Astrocyte (in vitro differentiated cells and primary cell): ENCODE results near the gene VIPR2. TPM values are rescaled to one million over a fixed set of nuclear protein-coding genes. Genes with fewer than 3 reads are reported as not detected.

ENCODE experiments used
- DNase-seq: peaks from one replicate; pipeline ENCODE4 v3.0.0-alpha.2; 2010; ENCODE audit warnings: low read depth
- FAIRE-seq: peaks from 2 replicates; lab custom pipeline; 2011; peaks lifted over from hg19 to GRCh38; lab: Jason Lieb, UNC
- H2AFZ ChIP-seq: 2 replicates; pipeline ENCODE4 v1.6.0; 2012; ENCODE audit warnings: low read depth, low read length, inconsistent platforms
- H3K27ac ChIP-seq: 2 replicates; pipeline ENCODE4 v1.5.1; 2011; ENCODE audit warnings: low read depth, low read length, inconsistent platforms
- H3K27me3 ChIP-seq: 2 replicates; pipeline ENCODE4 v1.6.0; 2011; ENCODE audit warnings: low read length, inconsistent platforms; ENCODE audit not compliant: insufficient read depth
- H3K36me3 ChIP-seq: 2 replicates; pipeline ENCODE4 v1.5.1; 2011; ENCODE audit warnings: low read length, inconsistent platforms; ENCODE audit not compliant: insufficient read depth
- H3K4me1 ChIP-seq: 2 replicates; pipeline ENCODE4 v1.5.1; 2011; ENCODE audit warnings: low read length, inconsistent platforms; ENCODE audit not compliant: insufficient read depth
- H3K4me2 ChIP-seq: 2 replicates; pipeline ENCODE4 v1.6.0; 2012; ENCODE audit warnings: low read length, inconsistent platforms
- H3K4me3 ChIP-seq: 2 replicates; pipeline ENCODE4 v1.5.1; 2011; ENCODE audit warnings: low read depth, mild to moderate bottlenecking, low read length, inconsistent platforms; ENCODE audit not compliant: insufficient read depth
- H3K79me2 ChIP-seq: 2 replicates; pipeline ENCODE4 v1.6.0; 2012; ENCODE audit warnings: mild to moderate bottlenecking, low read length, inconsistent platforms; ENCODE audit not compliant: insufficient read depth
- H3K9ac ChIP-seq: 2 replicates; pipeline ENCODE4 v1.6.0; 2012; ENCODE audit warnings: mild to moderate bottlenecking, low read length, inconsistent platforms
- H3K9me3 ChIP-seq: 2 replicates; pipeline ENCODE4 v1.5.1; 2012; ENCODE audit warnings: low read depth, mild to moderate bottlenecking, low read length, inconsistent platforms; ENCODE audit not compliant: insufficient read depth
- H4K20me1 ChIP-seq: 2 replicates; pipeline ENCODE4 v1.6.0; 2012; ENCODE audit warnings: low read length, inconsistent platforms; ENCODE audit not compliant: insufficient read depth
- H3K27ac Mint-ChIP-seq: one replicate; pipeline ENCODE4 v1.8.0; 2021; ENCODE audit warnings: mild to moderate bottlenecking, mixed read lengths; ENCODE audit not compliant: unreplicated experiment
- H3K27me3 Mint-ChIP-seq: one replicate; pipeline ENCODE4 v1.8.0; 2021; ENCODE audit warnings: low read depth, mixed read lengths; ENCODE audit not compliant: unreplicated experiment
- H3K36me3 Mint-ChIP-seq: one replicate; pipeline ENCODE4 v1.8.0; 2021; ENCODE audit warnings: low read depth, mixed read lengths; ENCODE audit not compliant: unreplicated experiment
- H3K4me1 Mint-ChIP-seq: one replicate; pipeline ENCODE4 v1.8.0; 2021; ENCODE audit warnings: low read depth, mixed read lengths; ENCODE audit not compliant: unreplicated experiment
- H3K4me3 Mint-ChIP-seq: one replicate; pipeline ENCODE4 v1.8.0; 2021; ENCODE audit warnings: mild to moderate bottlenecking, moderate library complexity, mixed read lengths; ENCODE audit not compliant: unreplicated experiment
- H3K9me3 Mint-ChIP-seq: one replicate; pipeline ENCODE4 v1.8.0; 2021; ENCODE audit warnings: mild to moderate bottlenecking, mixed read lengths; ENCODE audit not compliant: unreplicated experiment
- EZH2 ChIP-seq: IDR thresholded peaks from 2 replicates; pipeline ENCODE4 v1.6.1; 2012; ENCODE audit warnings: mild to moderate bottlenecking, low read length, inconsistent platforms; ENCODE audit not compliant: insufficient read depth
- total RNA-seq: library from RNA; stranded (reverse); gene quantifications from 2 replicates; pipeline ENCODE4 v1.2.1, GENCODE V29; 2021
- TF ChIP-seq, protein P1 (sequence below): IDR thresholded peaks from 2 replicates; pipeline ENCODE4 v1.5.1; 2011; ENCODE audit warnings: low read depth, mild to moderate bottlenecking, inconsistent platforms, low read length, moderate library complexity; ENCODE audit not compliant: insufficient read depth

The VIPR2 gene
- total RNA-seq, 1 donor from 2014 or later, result 0.68 TPM

DNA sequence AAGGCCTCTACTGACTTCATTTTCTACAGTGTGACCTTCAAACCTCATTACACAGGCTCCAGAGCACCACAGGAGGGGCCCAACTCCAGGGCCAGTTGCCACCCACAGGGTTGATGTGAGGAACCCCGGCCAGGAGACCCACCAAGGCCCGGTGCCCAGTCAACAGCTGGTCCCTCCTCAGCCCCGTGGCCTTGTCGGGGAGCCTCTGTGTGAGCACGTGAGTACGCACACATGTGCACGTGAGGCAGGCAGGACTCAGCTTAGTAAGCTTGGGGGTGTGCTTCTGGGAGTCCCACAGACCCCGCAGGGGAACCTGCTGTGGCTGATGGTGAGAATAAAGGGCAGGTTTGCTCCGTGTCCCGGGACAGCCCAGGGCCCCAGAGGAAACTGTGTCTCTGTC, 104.5 kb downstream of the VIPR2 start:
- no peak overlapping the region for H3K27ac Mint-ChIP-seq

DNA sequence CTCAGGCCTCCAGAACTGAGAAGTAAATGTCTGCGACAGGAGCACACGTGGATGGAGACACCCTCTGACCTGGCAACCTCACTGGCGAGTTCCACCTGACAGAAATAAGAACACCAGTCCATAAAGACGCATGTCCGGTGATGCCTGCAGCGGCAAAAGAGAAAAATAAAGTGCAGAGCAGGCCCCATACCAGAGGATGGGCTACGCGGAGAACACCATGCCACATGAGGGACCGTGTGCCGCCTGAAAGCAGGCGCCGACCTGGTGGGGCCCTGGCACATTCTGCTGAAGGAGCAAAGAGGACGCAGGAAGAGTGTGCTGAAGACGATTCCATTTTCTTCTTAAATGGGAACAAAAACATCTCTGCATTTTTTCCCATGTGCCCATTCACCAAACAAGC, 105.0 kb downstream of the VIPR2 start:
- H3K27ac Mint-ChIP-seq, result no peak overlapping the region
- H3K4me1 Mint-ChIP-seq, result no peaks in the 10 kb centered on the region
- no peak for FAIRE-seq
- Histone ChIP-seq H3K4me3 (no peak overlapping the region), H3K79me2 (no peaks in the 10 kb centered on the region), H4K20me1 (no peaks in the 10 kb centered on the region), H3K9ac (no peak overlapping the region), H3K4me1 (no peaks in the 10 kb centered on the region), H3K36me3 (no peaks in the 10 kb centered on the region), H3K27me3 (no peaks in the 10 kb centered on the region), H3K27ac (no peak overlapping the region), H3K9me3 (peaks cover 4% of the 10 kb centered on the region), H3K4me2 (no peak overlapping the region), H2AFZ (no peak overlapping the region)
- H3K36me3 Mint-ChIP-seq, result no peaks in the 10 kb centered on the region
- DNase-seq, result no peak
- TF ChIP-seq, protein P1, sequence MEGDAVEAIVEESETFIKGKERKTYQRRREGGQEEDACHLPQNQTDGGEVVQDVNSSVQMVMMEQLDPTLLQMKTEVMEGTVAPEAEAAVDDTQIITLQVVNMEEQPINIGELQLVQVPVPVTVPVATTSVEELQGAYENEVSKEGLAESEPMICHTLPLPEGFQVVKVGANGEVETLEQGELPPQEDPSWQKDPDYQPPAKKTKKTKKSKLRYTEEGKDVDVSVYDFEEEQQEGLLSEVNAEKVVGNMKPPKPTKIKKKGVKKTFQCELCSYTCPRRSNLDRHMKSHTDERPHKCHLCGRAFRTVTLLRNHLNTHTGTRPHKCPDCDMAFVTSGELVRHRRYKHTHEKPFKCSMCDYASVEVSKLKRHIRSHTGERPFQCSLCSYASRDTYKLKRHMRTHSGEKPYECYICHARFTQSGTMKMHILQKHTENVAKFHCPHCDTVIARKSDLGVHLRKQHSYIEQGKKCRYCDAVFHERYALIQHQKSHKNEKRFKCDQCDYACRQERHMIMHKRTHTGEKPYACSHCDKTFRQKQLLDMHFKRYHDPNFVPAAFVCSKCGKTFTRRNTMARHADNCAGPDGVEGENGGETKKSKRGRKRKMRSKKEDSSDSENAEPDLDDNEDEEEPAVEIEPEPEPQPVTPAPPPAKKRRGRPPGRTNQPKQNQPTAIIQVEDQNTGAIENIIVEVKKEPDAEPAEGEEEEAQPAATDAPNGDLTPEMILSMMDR, result no peak
- no peak for TF ChIP-seq EZH2
- H3K27me3 Mint-ChIP-seq, result peaks cover 10% of the 10 kb centered on the region
- peaks cover 8% of the 10 kb centered on the region for H3K9me3 Mint-ChIP-seq
- H3K4me3 Mint-ChIP-seq, result no peak overlapping the region

More for the DNA sequence above, 104.5 kb downstream of the VIPR2 start:
- H3K9ac ChIP-seq, result no peak overlapping the region
- H3K9me3 ChIP-seq, result peaks cover 4% of the 10 kb centered on the region
- Mint-ChIP-seq H3K27me3 (peaks cover 10% of the 10 kb centered on the region), H3K4me1 (no peaks in the 10 kb centered on the region), H3K36me3 (no peaks in the 10 kb centered on the region), H3K9me3 (peaks cover 8% of the 10 kb centered on the region), H3K4me3 (no peak overlapping the region)
- H4K20me1 ChIP-seq, result no peaks in the 10 kb centered on the region
- H3K4me3 ChIP-seq, result no peak overlapping the region
- H3K4me2 ChIP-seq, result no peak overlapping the region
- TF ChIP-seq, protein P1, result no peak
- no peak for TF ChIP-seq EZH2
- no peak for FAIRE-seq
- no peak overlapping the region for H2AFZ ChIP-seq
- H3K27ac ChIP-seq, result no peak overlapping the region
- no peaks in the 10 kb centered on the region for H3K79me2 ChIP-seq
- H3K36me3 ChIP-seq, result no peaks in the 10 kb centered on the region
- no peaks in the 10 kb centered on the region for H3K27me3 ChIP-seq
- H3K4me1 ChIP-seq, result no peaks in the 10 kb centered on the region
- no peak for DNase-seq

DNA sequence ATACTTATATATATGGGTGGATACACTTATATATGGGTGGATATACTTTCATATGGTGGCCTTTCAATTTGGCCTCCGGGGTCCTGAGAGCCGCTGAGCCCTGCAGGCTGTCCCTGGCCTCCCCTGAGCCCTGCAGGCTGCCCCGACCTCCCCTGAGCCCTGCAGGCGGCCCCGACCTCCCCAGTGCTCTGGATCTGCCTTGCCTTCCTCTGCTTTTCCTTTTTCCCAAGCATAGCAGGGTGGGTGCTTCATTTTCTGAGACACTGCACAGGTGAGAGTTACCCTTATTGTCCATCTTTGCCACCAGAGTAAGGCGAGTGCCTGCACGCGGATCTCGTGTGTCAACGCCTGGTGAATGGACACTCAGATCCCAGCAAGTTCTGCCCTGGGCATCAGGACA, 106.6 kb downstream of the VIPR2 start:
- Histone ChIP-seq H3K27ac (no peak overlapping the region), H3K9ac (no peak overlapping the region), H3K4me1 (no peaks in the 10 kb centered on the region), H3K79me2 (no peaks in the 10 kb centered on the region), H3K27me3 (no peaks in the 10 kb centered on the region), H3K4me3 (no peak overlapping the region), H2AFZ (no peak overlapping the region), H4K20me1 (no peaks in the 10 kb centered on the region), H3K9me3 (no peaks in the 10 kb centered on the region), H3K36me3 (no peaks in the 10 kb centered on the region), H3K4me2 (no peak overlapping the region)
- Mint-ChIP-seq H3K27ac (no peak overlapping the region), H3K4me3 (no peak overlapping the region), H3K36me3 (no peaks in the 10 kb centered on the region), H3K9me3 (peaks cover 2% of the 10 kb centered on the region), H3K4me1 (no peaks in the 10 kb centered on the region), H3K27me3 (peaks cover 10% of the 10 kb centered on the region)
- FAIRE-seq, result no peak
- no peak for TF ChIP-seq EZH2
- TF ChIP-seq, protein P1, result no peak
- DNase-seq, result no peak
